ENCODE results near the gene CADM4.

CADM4 gene

GRCh38 chr19:43634872-43635560 lies 4.6 kb downstream of the CADM4 start:
- DNase-seq (ENCODE audit: low read depth in 1 of 2, low spot score in 1 of 2): no peak

GRCh38 chr19:43634506-43634871 lies 5.2 kb downstream of the CADM4 start:
- DNase-seq (ENCODE audit: low read depth in 1 of 2, low spot score in 1 of 2): no peak

GRCh38 chr19:43634068-43634467 lies 5.6 kb downstream of the CADM4 start:
- DNase-seq (ENCODE audit: low read depth in 1 of 2, low spot score in 1 of 2): no peak

- DNase-seq (ENCODE audit: low read depth in 1 of 2, low spot score in 1 of 2): no peak
Observed at GRCh38 chr19:43633520-43633919, 6.1 kb downstream of the CADM4 start.

- no peak for DNase-seq (ENCODE audit: low read depth in 1 of 2, low spot score in 1 of 2)
Observed at GRCh38 chr19:43631491-43631890, 8.2 kb downstream of the CADM4 start.

GRCh38 chr19:43628646-43629326 lies 10.9 kb downstream of the CADM4 start:
- DNase-seq (ENCODE audit: low read depth in 1 of 2, low spot score in 1 of 2): no peak

- no peak for DNase-seq (ENCODE audit: low read depth in 1 of 2, low spot score in 1 of 2)
Observed at GRCh38 chr19:43626838-43627237, 12.8 kb downstream of the CADM4 start.

- no peak for DNase-seq (ENCODE audit: low read depth in 1 of 2, low spot score in 1 of 2)
Observed at GRCh38 chr19:43625918-43626579, 13.6 kb downstream of the CADM4 start.

GRCh38 chr19:43624933-43625332 lies 14.7 kb downstream of the CADM4 start:
- peak; percentile 63 to 79 for DNase-seq (ENCODE audit: low read depth in 1 of 2, low spot score in 1 of 2)

- DNase-seq (ENCODE audit: low read depth in 1 of 2, low spot score in 1 of 2): no peak
Observed at GRCh38 chr19:43623889-43624670, 15.6 kb downstream of the CADM4 start.

- DNase-seq (ENCODE audit: low read depth in 1 of 2, low spot score in 1 of 2): no peak
Observed at GRCh38 chr19:43622956-43623355, 16.7 kb downstream of the CADM4 start.

GRCh38 chr19:43622070-43622469 lies 17.6 kb downstream of the CADM4 start:
- DNase-seq (ENCODE audit: low read depth in 1 of 2, low spot score in 1 of 2): no peak

GRCh38 chr19:43620061-43621001 lies 19.3 kb downstream of the CADM4 start:
- DNase-seq (ENCODE audit: low read depth in 1 of 2, low spot score in 1 of 2): peak in 1 of 2 donors; percentile 75

- peak; percentile 76 to 79 for DNase-seq (ENCODE audit: low read depth in 1 of 2, low spot score in 1 of 2)
Observed at GRCh38 chr19:43619262-43620060, 20.2 kb downstream of the CADM4 start, which contains the start of gene ZNF428. Gene ZNF428, minus strand, starts transcription at chr19:43619629. Its CDS starts 5,325 bp downstream, at chr19:43614304.

GRCh38 chr19:43618921-43619261 lies 20.8 kb downstream of the CADM4 start:
- DNase-seq (ENCODE audit: low read depth in 1 of 2, low spot score in 1 of 2): no peak

GRCh38 chr19:43616954-43617353 lies 22.7 kb downstream of the CADM4 start:
- no peak for DNase-seq (ENCODE audit: low read depth in 1 of 2, low spot score in 1 of 2)

- no peak for DNase-seq (ENCODE audit: low read depth in 1 of 2, low spot score in 1 of 2)
Observed at GRCh38 chr19:43616306-43616705, 23.3 kb downstream of the CADM4 start.

GRCh38 chr19:43612374-43612773 lies 27.3 kb downstream of the CADM4 start:
- DNase-seq (ENCODE audit: low read depth in 1 of 2, low spot score in 1 of 2): no peak

- no peak for DNase-seq (ENCODE audit: low read depth in 1 of 2, low spot score in 1 of 2)
Observed at GRCh38 chr19:43611788-43612187, 27.9 kb downstream of the CADM4 start, which contains the start of gene SRRM5. Gene SRRM5, plus strand, starts transcription at chr19:43612088. Its CDS starts 34 bp downstream, at chr19:43612122.
